Calu3 (cell line): ENCODE data around the gene ARHGEF4. TPM values are rescaled to one million over a fixed set of nuclear protein-coding genes. Genes with fewer than 3 reads are reported as not detected.

Source experiments
- BruUV-seq: library from RNA; stranded (reverse); fragments of 400-500 nt; replicated peaks from 2 replicates; lab custom pipeline; 2021; lab: Mats Ljungman, UMichigan
- CTCF ChIA-PET: fragments of 300-600 bp; sonication (Branson Sonifier 250); formaldehyde crosslinking; loops from one replicate; lab custom pipeline; 2022; ENCODE audit warnings: antibody characterized with exemption; lab: Charles Lee
- DNase-seq: peaks from one replicate; pipeline ENCODE4 v3.0.0; 2022
- H3K27ac Mint-ChIP-seq: one replicate; pipeline ENCODE4 v1.8.0; 2022; ENCODE audit warnings: mixed read lengths; ENCODE audit not compliant: unreplicated experiment
- H3K27me3 Mint-ChIP-seq: one replicate; pipeline ENCODE4 v1.8.0; 2022; ENCODE audit warnings: mixed read lengths; ENCODE audit not compliant: unreplicated experiment
- H3K36me3 Mint-ChIP-seq: one replicate; pipeline ENCODE4 v1.8.0; 2022; ENCODE audit warnings: mild to moderate bottlenecking, moderate library complexity, mixed read lengths; ENCODE audit not compliant: insufficient read depth, unreplicated experiment
- H3K4me1 Mint-ChIP-seq: one replicate; pipeline ENCODE4 v1.8.0; 2022; ENCODE audit warnings: mild to moderate bottlenecking, low read depth, mixed read lengths; ENCODE audit not compliant: unreplicated experiment
- H3K4me3 Mint-ChIP-seq: one replicate; pipeline ENCODE4 v1.8.0; 2022; ENCODE audit warnings: mild to moderate bottlenecking, low read depth, moderate library complexity, mixed read lengths; ENCODE audit not compliant: unreplicated experiment
- H3K9me3 Mint-ChIP-seq: one replicate; pipeline ENCODE4 v1.8.0; 2022; ENCODE audit warnings: low read depth, mixed read lengths; ENCODE audit not compliant: unreplicated experiment
- CTCF ChIP-seq: fragments of 200-600 bp; IDR thresholded peaks from one replicate; pipeline ENCODE4 v1.8.0; 2022; ENCODE audit warnings: antibody characterized with exemption; ENCODE audit not compliant: unreplicated experiment
- intact Hi-C: fragments of 100-400 bp; cut with micrococcal nuclease; formaldehyde crosslinking; loops from one replicate; pipeline ENCODE4 v1.10.0; 2022; ENCODE audit not compliant: unreplicated experiment
- total RNA-seq: library from RNA; stranded (reverse); gene quantifications from 2 replicates; pipeline ENCODE4 v1.2.3, GENCODE V29; 2022

The ARHGEF4 gene
- total RNA-seq, 1 experiment from 2014 or later = 8.8 TPM

GRCh38 chr2:131044075-131044756, 207.5 kb downstream of the ARHGEF4 start:
- Mint-ChIP-seq H3K4me1 (no peaks in the 10 kb centered on the region), H3K27ac (no peak overlapping the region), H3K27me3 (no peaks in the 10 kb centered on the region), H3K36me3 (peaks cover 28% of the 10 kb centered on the region), H3K4me3 (no peak overlapping the region), H3K9me3 (no peaks in the 10 kb centered on the region)
- no peak for DNase-seq
- intact Hi-C loops = no loop called here
- CTCF ChIA-PET = no interaction called here
- no TSS peak for BruUV-seq
- no peak for TF ChIP-seq CTCF

DNA sequence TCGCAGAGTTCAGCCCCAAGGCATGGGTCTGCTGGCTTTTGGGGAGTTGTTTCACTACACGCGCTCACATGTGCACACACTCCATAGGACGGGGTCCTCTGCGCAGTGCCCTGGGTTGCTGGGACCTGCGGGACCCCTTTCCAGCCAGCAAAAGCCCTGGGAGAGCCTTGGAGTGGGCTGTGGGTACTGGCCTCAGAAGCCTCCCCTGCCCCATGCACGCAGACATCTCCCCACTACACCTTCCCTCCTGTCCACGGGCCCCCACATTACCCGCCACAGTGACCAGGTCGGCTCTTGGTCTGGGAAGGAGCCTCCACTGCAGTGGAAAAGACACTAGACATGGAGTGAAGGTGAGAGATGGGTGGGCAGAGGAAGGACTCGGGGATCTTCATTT, 208.0 kb downstream of the ARHGEF4 start:
- no peaks in the 10 kb centered on the region for H3K9me3 Mint-ChIP-seq
- no peaks in the 10 kb centered on the region for H3K27me3 Mint-ChIP-seq
- CTCF ChIA-PET = no interaction called here
- no peak overlapping the region for H3K4me3 Mint-ChIP-seq
- intact Hi-C loops = no loop called here
- DNase-seq = no peak
- TF ChIP-seq CTCF = no peak
- H3K36me3 Mint-ChIP-seq = peaks cover 34% of the 10 kb centered on the region
- no peak overlapping the region for H3K27ac Mint-ChIP-seq
- no peaks in the 10 kb centered on the region for H3K4me1 Mint-ChIP-seq
- BruUV-seq = no TSS peak

DNA sequence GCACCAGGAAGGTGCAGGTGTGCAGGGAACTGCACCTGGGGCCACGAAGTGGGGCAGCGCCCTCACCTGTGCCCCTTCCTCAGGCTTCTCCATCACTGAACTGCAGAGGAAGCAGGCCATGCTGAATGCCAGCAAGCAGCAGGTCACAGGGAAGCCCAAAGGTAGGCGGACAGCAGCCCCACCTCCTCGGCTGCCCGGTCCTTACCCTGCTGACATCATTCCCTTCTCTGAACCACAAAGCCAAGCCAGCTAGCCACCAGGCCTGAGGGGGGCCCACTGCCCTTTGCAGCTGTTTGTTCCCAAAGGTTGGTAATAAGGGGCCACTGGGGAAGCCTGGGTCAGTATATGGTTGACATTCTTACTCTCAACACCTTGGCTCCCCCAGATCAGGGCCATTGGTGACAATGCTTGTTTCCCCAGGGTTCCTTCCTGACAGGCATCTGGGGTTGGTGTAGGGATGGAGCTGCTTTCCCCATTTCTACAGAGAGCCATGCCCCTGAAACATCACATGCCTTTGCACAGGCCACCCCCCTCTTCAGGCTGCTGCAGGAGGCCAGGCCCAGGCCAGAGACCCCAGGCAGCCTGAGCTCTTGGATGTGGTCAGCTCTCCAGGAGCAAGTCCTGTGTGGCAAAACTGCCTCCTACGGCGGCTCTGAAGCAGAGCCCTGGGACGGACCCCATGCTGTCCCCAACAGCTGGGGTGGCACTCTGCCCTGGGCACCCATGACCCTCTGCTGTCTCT, 208.7 kb downstream of the ARHGEF4 start:
- H3K9me3 Mint-ChIP-seq = no peaks in the 10 kb centered on the region
- no peak for DNase-seq
- peaks cover 40% of the 10 kb centered on the region for H3K36me3 Mint-ChIP-seq
- intact Hi-C loops = no loop called here
- H3K4me1 Mint-ChIP-seq = no peaks in the 10 kb centered on the region
- H3K27ac Mint-ChIP-seq = no peak overlapping the region
- no peaks in the 10 kb centered on the region for H3K27me3 Mint-ChIP-seq
- CTCF ChIA-PET = no interaction called here
- no peak for TF ChIP-seq CTCF
- H3K4me3 Mint-ChIP-seq = no peak overlapping the region
- no TSS peak for BruUV-seq

DNA sequence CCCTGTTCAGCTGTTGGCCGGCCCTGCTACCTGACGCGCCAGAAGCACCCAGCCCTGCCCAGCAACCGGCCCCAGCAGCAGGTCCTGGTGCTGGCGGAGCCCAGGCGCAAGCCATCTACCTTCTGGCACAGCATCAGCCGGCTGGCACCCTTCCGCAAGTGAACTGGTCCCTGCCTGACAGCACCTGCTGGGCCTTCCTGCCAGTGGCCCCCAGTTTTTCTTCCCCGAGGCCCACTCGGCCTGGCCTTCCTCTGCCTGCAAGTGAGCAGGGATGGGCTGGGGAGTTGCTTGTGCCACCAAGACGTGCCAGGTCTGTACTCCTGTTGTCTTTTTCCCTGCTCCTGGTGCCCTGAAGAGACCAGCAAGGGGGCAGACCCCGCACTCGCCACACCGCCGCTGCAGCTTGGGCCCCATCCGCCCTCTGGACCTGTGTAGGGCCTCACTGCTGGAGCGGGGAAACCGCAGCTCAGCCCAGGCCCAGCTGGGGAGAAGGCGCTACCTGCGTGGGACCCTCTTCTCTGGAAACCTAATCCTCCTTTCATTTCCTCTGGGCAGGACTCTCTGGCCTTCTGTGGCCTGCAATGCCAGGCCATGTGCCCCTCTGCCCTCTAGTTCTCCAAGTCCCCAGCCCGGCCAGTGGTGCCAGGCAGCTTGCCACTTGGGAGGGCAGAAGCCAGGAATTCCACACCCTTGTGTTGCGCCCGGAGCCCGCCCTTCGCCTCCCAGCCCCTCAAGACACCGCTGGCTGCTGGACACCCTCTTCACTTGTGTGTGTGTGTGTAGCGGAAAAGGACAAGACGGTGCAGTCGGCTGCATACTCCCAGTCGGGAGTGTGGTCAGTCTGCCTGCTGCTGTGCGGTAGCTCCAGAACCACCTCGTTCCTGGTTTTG, 209.6 kb downstream of the ARHGEF4 start:
- H3K4me1 Mint-ChIP-seq = no peaks in the 10 kb centered on the region
- CTCF ChIA-PET = no interaction called here
- no peak for TF ChIP-seq CTCF
- no peak overlapping the region for H3K4me3 Mint-ChIP-seq
- H3K36me3 Mint-ChIP-seq = peaks cover 47% of the 10 kb centered on the region
- no peaks in the 10 kb centered on the region for H3K9me3 Mint-ChIP-seq
- no TSS peak for BruUV-seq
- DNase-seq = no peak
- H3K27ac Mint-ChIP-seq = no peak overlapping the region
- intact Hi-C loops = no loop called here
- no peaks in the 10 kb centered on the region for H3K27me3 Mint-ChIP-seq
